ENCODE results near the gene HAGHL. TPM values are rescaled to one million over a fixed set of nuclear protein-coding genes. Genes with fewer than 3 reads are reported as not detected.

HAGHL gene
- total and polyA plus RNA-seq, 2 of the 8 experiments (the other 6 are each of a cell fraction or from before 2014, with no cell fraction given): 26.6 to 26.9 TPM

DNA sequence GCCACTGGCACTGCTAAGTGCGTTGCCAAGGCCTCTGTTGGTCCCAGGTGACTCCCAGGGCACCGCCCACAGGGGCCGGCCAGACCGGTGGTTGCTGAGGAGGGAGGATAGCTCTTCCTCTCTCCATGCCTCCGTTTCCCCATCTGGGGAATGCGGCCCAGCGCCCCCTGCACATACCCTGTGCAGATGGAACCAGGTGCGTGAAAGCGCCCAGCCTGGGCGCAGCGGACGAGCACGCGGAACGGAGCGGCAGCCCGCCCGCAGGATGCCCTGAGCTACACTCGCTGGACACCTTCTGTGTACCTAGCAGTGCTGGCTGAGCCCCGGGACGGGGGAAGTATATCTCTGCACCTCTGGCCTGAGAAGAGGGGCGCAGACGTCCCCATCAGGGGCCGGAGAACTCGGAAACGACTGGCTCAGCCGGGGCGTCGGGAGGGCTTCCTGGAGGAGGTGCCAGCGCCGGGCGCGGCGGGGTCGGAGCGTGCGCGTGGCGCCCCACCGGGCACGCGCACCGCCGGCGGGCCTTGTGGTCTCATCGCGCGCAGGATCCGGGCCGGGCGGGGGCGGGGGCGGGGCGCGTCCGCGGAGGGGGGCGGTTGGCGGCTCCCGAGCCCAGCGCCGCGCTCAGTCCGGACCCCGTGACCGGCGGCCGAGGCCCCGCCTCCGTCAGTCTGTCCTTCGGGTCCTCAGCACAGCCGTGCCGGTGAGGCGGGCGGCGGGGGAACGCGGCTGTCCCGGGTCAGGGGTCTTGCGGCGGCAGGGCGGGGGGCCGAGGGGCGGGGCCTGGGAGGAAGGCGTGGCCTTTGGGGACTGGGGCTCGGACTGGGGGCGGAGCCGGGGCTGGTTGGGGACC, at the start of gene HAGHL, which contains the start of gene CCDC78 (continued):
- TF ChIP-seq BRCA1 (IDR thresholded peaks at IDR 0.05; ENCODE audit: low read depth, low read length): no peak
- TF ChIP-seq TAF1 (IDR thresholded peaks at IDR 0.05; ENCODE audit: low read depth, low read length): no peak
- TF ChIP-seq POU5F1 (IDR thresholded peaks at IDR 0.05; ENCODE audit: low read depth, low read length): no peak
- TF ChIP-seq RAD21 (IDR thresholded peaks at IDR 0.05 in 1 of 2, conservative IDR thresholded peaks at IDR 0.05 in 1 of 2; ENCODE audit: low read depth in 2 of 2, low read length in 2 of 2): no peak
- TF ChIP-seq SIX5 (IDR thresholded peaks at IDR 0.05; ENCODE audit: low read depth, low read length): no peak
- TF ChIP-seq NRF1 (IDR thresholded peaks at IDR 0.05; ENCODE audit: low read depth, low read length): no peak
- TF ChIP-seq EZH2 (IDR thresholded peaks at IDR 0.05; ENCODE audit: low read depth, low read length, severe bottlenecking): no peak
- TF ChIP-seq TCF12 (IDR thresholded peaks at IDR 0.05; ENCODE audit: low read depth, low read length): no peak
- peak; percentile 36; the same call in 1 of the 2 replicates for TF ChIP-seq BACH1 (IDR thresholded peaks at IDR 0.05; ENCODE audit: low read length)
- TF ChIP-seq SIN3A (conservative IDR thresholded peaks at IDR 0.05 in 1 of 2, IDR thresholded peaks at IDR 0.05 in 1 of 2; ENCODE audit: low read depth in 1 of 2, low read length in 2 of 2): no peak
- TF ChIP-seq, protein P1, sequence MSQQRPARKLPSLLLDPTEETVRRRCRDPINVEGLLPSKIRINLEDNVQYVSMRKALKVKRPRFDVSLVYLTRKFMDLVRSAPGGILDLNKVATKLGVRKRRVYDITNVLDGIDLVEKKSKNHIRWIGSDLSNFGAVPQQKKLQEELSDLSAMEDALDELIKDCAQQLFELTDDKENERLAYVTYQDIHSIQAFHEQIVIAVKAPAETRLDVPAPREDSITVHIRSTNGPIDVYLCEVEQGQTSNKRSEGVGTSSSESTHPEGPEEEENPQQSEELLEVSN (IDR thresholded peaks at IDR 0.05): peak; percentile 40; the same call in 1 of the 2 replicates
- no peak for TF ChIP-seq CBX8 (IDR thresholded peaks at IDR 0.05; ENCODE audit: borderline replicate concordance, low read depth, low read length)
- TF ChIP-seq EGR1 (IDR thresholded peaks at IDR 0.05; ENCODE audit: borderline replicate concordance, low read depth, low read length): no peak

Measured in H1 (cell line).